Stimulated activated naive CD8-positive, alpha-beta T cell treated with anti-CD3 and anti-CD28 coated beads, Interleukin-15, Interleukin-2, amounts not matched to agents 100 ng/mL and 50 ng/mL, for 24 hours (primary cell): Measurements from ENCODE around the gene SLC9A3.
"Not testable (repeated sequence)": the region's sequence is repeated elsewhere in the genome, so short reads cannot be mapped to it uniquely, and the experiment has no call there.

Source experiments
- H3K27ac Mint-ChIP-seq: one replicate; pipeline ENCODE4 v1.8.0; 2021; ENCODE audit warnings: mild to moderate bottlenecking, mixed read lengths
- H3K27me3 Mint-ChIP-seq: one replicate; pipeline ENCODE4 v1.8.0; 2021; ENCODE audit warnings: mixed read lengths
- H3K36me3 Mint-ChIP-seq: one replicate; pipeline ENCODE4 v1.8.0; 2021; ENCODE audit warnings: low read depth, mixed read lengths
- H3K4me1 Mint-ChIP-seq: one replicate; pipeline ENCODE4 v1.8.0; 2021; ENCODE audit warnings: low read depth, mixed read lengths
- H3K4me3 Mint-ChIP-seq: one replicate; pipeline ENCODE4 v1.8.0; 2021; ENCODE audit warnings: mild to moderate bottlenecking, mixed read lengths
- H3K9me3 Mint-ChIP-seq: one replicate; pipeline ENCODE4 v1.8.0; 2021; ENCODE audit warnings: mixed read lengths

The SLC9A3 gene

GRCh38 chr5:478369-478981 lies 45.8 kb downstream of the SLC9A3 start:
- Mint-ChIP-seq H3K4me1 (peaks cover 3% of the 10 kb centered on the region), H3K36me3 (no peaks in the 10 kb centered on the region), H3K27ac (no peak overlapping the region), H3K27me3 (peaks cover 7% of the 10 kb centered on the region), H3K4me3 (no peak overlapping the region), H3K9me3 (no peaks in the 10 kb centered on the region)

GRCh38 chr5:477871-478270 lies 46.4 kb downstream of the SLC9A3 start:
- peaks cover 3% of the 10 kb centered on the region for H3K4me1 Mint-ChIP-seq
- no peak overlapping the region for H3K27ac Mint-ChIP-seq
- H3K4me3 Mint-ChIP-seq: no peak overlapping the region
- H3K27me3 Mint-ChIP-seq: peaks cover 7% of the 10 kb centered on the region
- H3K9me3 Mint-ChIP-seq: no peaks in the 10 kb centered on the region
- no peaks in the 10 kb centered on the region for H3K36me3 Mint-ChIP-seq

GRCh38 chr5:477247-477646 lies 47.0 kb downstream of the SLC9A3 start:
- H3K4me3 Mint-ChIP-seq: no peak overlapping the region
- no peaks in the 10 kb centered on the region for H3K36me3 Mint-ChIP-seq
- peaks cover 3% of the 10 kb centered on the region for H3K4me1 Mint-ChIP-seq
- H3K27ac Mint-ChIP-seq: no peak overlapping the region
- no peaks in the 10 kb centered on the region for H3K9me3 Mint-ChIP-seq
- peaks cover 7% of the 10 kb centered on the region for H3K27me3 Mint-ChIP-seq

- Mint-ChIP-seq H3K9me3 (no peaks in the 10 kb centered on the region), H3K27me3 (peaks cover 7% of the 10 kb centered on the region), H3K4me1 (peaks cover 5% of the 10 kb centered on the region), H3K4me3 (no peak overlapping the region), H3K36me3 (peaks cover 2% of the 10 kb centered on the region), H3K27ac (no peak overlapping the region)
Observed at GRCh38 chr5:476814-477175, 47.5 kb downstream of the SLC9A3 start.

- H3K4me1 Mint-ChIP-seq: peaks cover 10% of the 10 kb centered on the region
- peaks cover 7% of the 10 kb centered on the region for H3K27me3 Mint-ChIP-seq
- no peaks in the 10 kb centered on the region for H3K9me3 Mint-ChIP-seq
- no peak overlapping the region for H3K4me3 Mint-ChIP-seq
- H3K36me3 Mint-ChIP-seq: peaks cover 7% of the 10 kb centered on the region
- H3K27ac Mint-ChIP-seq: no peak overlapping the region
Observed at GRCh38 chr5:476102-476813, 48.0 kb downstream of the SLC9A3 start.

GRCh38 chr5:475704-476101 lies 48.5 kb downstream of the SLC9A3 start:
- Mint-ChIP-seq H3K27me3 (peaks cover 7% of the 10 kb centered on the region), H3K9me3 (no peaks in the 10 kb centered on the region)

GRCh38 chr5:474840-475661 lies 49.2 kb downstream of the SLC9A3 start:
- peaks cover 21% of the 10 kb centered on the region for H3K4me1 Mint-ChIP-seq
- peak overlapping the region; percentile 64 for H3K4me3 Mint-ChIP-seq
- no peaks in the 10 kb centered on the region for H3K9me3 Mint-ChIP-seq
- H3K27me3 Mint-ChIP-seq: peaks cover 7% of the 10 kb centered on the region
- H3K27ac Mint-ChIP-seq: no peak overlapping the region
- H3K36me3 Mint-ChIP-seq: peaks cover 13% of the 10 kb centered on the region

More at GRCh38 chr5:475704-476101, 48.5 kb downstream of the SLC9A3 start:
- Mint-ChIP-seq H3K36me3 (peaks cover 8% of the 10 kb centered on the region), H3K27ac (no peak overlapping the region), H3K4me1 (peaks cover 15% of the 10 kb centered on the region), H3K4me3 (peak overlapping the region; percentile 37)

- H3K27ac Mint-ChIP-seq, H3K27me3 Mint-ChIP-seq, H3K9me3 Mint-ChIP-seq: not testable (repeated sequence)
- Mint-ChIP-seq H3K4me3 (peak overlapping the region; percentile 83), H3K36me3 (peaks cover 19% of the 10 kb centered on the region), H3K4me1 (peaks cover 23% of the 10 kb centered on the region)
Observed at GRCh38 chr5:474232-474839, 49.9 kb downstream of the SLC9A3 start.

- Mint-ChIP-seq H3K27me3 (peaks cover 7% of the 10 kb centered on the region), H3K27ac (no peak overlapping the region)
Observed at GRCh38 chr5:473551-474192, 50.6 kb downstream of the SLC9A3 start.

GRCh38 chr5:472656-473550 lies 51.3 kb downstream of the SLC9A3 start:
- Mint-ChIP-seq H3K36me3 (peaks cover 19% of the 10 kb centered on the region), H3K4me3 (peak overlapping the region; percentile 87), H3K4me1 (peaks cover 23% of the 10 kb centered on the region), H3K27ac (peak overlapping the region; percentile 89), H3K9me3 (no peaks in the 10 kb centered on the region), H3K27me3 (peaks cover 7% of the 10 kb centered on the region)

More at GRCh38 chr5:473551-474192, 50.6 kb downstream of the SLC9A3 start:
- Mint-ChIP-seq H3K9me3 (no peaks in the 10 kb centered on the region), H3K4me1 (peaks cover 23% of the 10 kb centered on the region), H3K36me3 (peaks cover 19% of the 10 kb centered on the region), H3K4me3 (peak overlapping the region; percentile 83)

GRCh38 chr5:472076-472655 lies 52.1 kb downstream of the SLC9A3 start:
- no peaks in the 10 kb centered on the region for H3K9me3 Mint-ChIP-seq
- peaks cover 19% of the 10 kb centered on the region for H3K36me3 Mint-ChIP-seq
- H3K4me3 Mint-ChIP-seq: peak overlapping the region; percentile 87
- H3K27me3 Mint-ChIP-seq: peaks cover 3% of the 10 kb centered on the region
- peaks cover 23% of the 10 kb centered on the region for H3K4me1 Mint-ChIP-seq
- H3K27ac Mint-ChIP-seq: peak overlapping the region; percentile 89

GRCh38 chr5:471750-472058 lies 52.5 kb downstream of the SLC9A3 start:
- Mint-ChIP-seq H3K36me3 (peaks cover 19% of the 10 kb centered on the region), H3K4me3 (peak overlapping the region; percentile 87), H3K9me3 (no peaks in the 10 kb centered on the region), H3K27ac (peak overlapping the region; percentile 89), H3K27me3 (peaks cover 3% of the 10 kb centered on the region), H3K4me1 (peaks cover 23% of the 10 kb centered on the region)

- Mint-ChIP-seq H3K27ac (peak overlapping the region; percentile 89), H3K27me3 (peaks cover 3% of the 10 kb centered on the region), H3K9me3 (no peaks in the 10 kb centered on the region), H3K4me3 (peak overlapping the region; percentile 87), H3K36me3 (peaks cover 22% of the 10 kb centered on the region), H3K4me1 (peaks cover 23% of the 10 kb centered on the region)
Observed at GRCh38 chr5:470961-471749, 53.1 kb downstream of the SLC9A3 start.
